HCT116 (cell line): ENCODE measurements around the gene HS6ST3.

Experiments used
- EGR1 ChIP-seq: IDR thresholded peaks from 2 replicates; pipeline ENCODE4 v1.6.1; 2012; ENCODE audit warnings: low read depth
- EZH2 ChIP-seq: fragments of 200-600 bp; sonication (generic); IDR thresholded peaks from 2 replicates; pipeline ENCODE4 v1.6.1; 2017; ENCODE audit warnings: antibody characterized with exemption, mixed run types
- POLR2A ChIP-seq: IDR thresholded peaks from 2 replicates; pipeline ENCODE4 v1.7.0; 2011; ENCODE audit warnings: borderline replicate concordance; ENCODE audit not compliant: insufficient read depth, insufficient read length; ENCODE audit errors: extremely low read depth
- POLR2AphosphoS5 ChIP-seq: IDR thresholded peaks from 2 replicates; pipeline ENCODE4 v1.6.1; 2011; ENCODE audit warnings: mild to moderate bottlenecking, low read depth, low read length, moderate library complexity
- RAD21 ChIP-seq: IDR thresholded peaks from 2 replicates; pipeline ENCODE4 v1.6.1; 2012; ENCODE audit warnings: low read depth, mild to moderate bottlenecking
- SIN3A ChIP-seq: IDR thresholded peaks from 2 replicates; pipeline ENCODE4 v1.6.1; 2012; ENCODE audit warnings: low read depth
- SP1 ChIP-seq: IDR thresholded peaks from 2 replicates; pipeline ENCODE4 v1.6.1; 2012; ENCODE audit warnings: low read depth
- TF ChIP-seq, protein P1 (sequence below), 3 experiments: fragments of 200-600 bp in 1 of 3; sonication (generic) in 1 of 3; IDR thresholded peaks in 2 of 3; conservative IDR thresholded peaks in 1 of 3; 2 replicates each; pipeline ENCODE4 v1.5.1; 2012 to 2017; ENCODE audit warnings: low read depth in 2 of 3, low read length in 2 of 3, antibody characterized with exemption in 1 of 3, borderline replicate concordance in 1 of 3, control low read depth in 1 of 3, mild to moderate bottlenecking in 1 of 3, mixed read lengths in 1 of 3, mixed run types in 1 of 3, moderate library complexity in 1 of 3; ENCODE audit not compliant: insufficient read depth in 1 of 3
- TF ChIP-seq, protein P2 (sequence below): IDR thresholded peaks from 2 replicates; pipeline ENCODE4 v1.6.1; 2012; ENCODE audit warnings: low read depth

DNA sequence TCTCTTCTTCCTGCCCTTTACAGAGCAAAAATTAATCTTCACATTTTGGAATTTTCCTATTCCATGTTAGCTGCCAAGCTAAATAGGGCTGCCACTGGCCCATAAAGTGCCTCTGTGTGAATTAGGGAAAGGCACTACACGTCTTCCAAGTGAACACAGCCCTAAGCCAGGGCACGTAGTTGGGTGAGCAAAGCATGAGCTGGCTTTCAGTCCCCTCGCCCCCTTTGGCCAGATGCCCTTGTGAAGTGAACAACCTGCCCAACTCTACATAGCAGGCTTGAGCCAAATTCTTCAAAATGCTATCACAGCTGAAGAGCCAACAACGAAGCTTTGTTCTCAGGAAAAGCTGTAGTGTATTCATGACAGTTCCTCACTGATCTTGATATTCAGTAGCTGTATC is 691.2 kb downstream of the HS6ST3 start:
- TF ChIP-seq POLR2A (no peak), EGR1 (no peak), EZH2 (no peak), POLR2AphosphoS5 (no peak), SP1 (no peak), RAD21 (no peak), SIN3A (no peak)
- TF ChIP-seq, protein P1, sequence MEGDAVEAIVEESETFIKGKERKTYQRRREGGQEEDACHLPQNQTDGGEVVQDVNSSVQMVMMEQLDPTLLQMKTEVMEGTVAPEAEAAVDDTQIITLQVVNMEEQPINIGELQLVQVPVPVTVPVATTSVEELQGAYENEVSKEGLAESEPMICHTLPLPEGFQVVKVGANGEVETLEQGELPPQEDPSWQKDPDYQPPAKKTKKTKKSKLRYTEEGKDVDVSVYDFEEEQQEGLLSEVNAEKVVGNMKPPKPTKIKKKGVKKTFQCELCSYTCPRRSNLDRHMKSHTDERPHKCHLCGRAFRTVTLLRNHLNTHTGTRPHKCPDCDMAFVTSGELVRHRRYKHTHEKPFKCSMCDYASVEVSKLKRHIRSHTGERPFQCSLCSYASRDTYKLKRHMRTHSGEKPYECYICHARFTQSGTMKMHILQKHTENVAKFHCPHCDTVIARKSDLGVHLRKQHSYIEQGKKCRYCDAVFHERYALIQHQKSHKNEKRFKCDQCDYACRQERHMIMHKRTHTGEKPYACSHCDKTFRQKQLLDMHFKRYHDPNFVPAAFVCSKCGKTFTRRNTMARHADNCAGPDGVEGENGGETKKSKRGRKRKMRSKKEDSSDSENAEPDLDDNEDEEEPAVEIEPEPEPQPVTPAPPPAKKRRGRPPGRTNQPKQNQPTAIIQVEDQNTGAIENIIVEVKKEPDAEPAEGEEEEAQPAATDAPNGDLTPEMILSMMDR (IDR thresholded peaks at IDR 0.05 in 2 of 3, conservative IDR thresholded peaks at IDR 0.05 in 1 of 3; ENCODE audit: borderline replicate concordance in 1 of 3, insufficient read depth in 1 of 3, low read depth in 2 of 3, low read length in 2 of 3): no peak
- TF ChIP-seq, protein P2, sequence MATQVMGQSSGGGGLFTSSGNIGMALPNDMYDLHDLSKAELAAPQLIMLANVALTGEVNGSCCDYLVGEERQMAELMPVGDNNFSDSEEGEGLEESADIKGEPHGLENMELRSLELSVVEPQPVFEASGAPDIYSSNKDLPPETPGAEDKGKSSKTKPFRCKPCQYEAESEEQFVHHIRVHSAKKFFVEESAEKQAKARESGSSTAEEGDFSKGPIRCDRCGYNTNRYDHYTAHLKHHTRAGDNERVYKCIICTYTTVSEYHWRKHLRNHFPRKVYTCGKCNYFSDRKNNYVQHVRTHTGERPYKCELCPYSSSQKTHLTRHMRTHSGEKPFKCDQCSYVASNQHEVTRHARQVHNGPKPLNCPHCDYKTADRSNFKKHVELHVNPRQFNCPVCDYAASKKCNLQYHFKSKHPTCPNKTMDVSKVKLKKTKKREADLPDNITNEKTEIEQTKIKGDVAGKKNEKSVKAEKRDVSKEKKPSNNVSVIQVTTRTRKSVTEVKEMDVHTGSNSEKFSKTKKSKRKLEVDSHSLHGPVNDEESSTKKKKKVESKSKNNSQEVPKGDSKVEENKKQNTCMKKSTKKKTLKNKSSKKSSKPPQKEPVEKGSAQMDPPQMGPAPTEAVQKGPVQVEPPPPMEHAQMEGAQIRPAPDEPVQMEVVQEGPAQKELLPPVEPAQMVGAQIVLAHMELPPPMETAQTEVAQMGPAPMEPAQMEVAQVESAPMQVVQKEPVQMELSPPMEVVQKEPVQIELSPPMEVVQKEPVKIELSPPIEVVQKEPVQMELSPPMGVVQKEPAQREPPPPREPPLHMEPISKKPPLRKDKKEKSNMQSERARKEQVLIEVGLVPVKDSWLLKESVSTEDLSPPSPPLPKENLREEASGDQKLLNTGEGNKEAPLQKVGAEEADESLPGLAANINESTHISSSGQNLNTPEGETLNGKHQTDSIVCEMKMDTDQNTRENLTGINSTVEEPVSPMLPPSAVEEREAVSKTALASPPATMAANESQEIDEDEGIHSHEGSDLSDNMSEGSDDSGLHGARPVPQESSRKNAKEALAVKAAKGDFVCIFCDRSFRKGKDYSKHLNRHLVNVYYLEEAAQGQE: no peak
